IPS DF 6.9 (cell line): ENCODE results near the gene NOM1.
"Not testable (repeated sequence)": the region's sequence is repeated elsewhere in the genome, so short reads cannot be mapped to it uniquely, and the experiment has no call there.

ENCODE experiments used
- DNase-seq: peaks from one replicate; pipeline ENCODE4 v3.0.0-alpha.2; 2013; ENCODE audit warnings: low read depth, low spot score
- H3K27ac ChIP-seq: one replicate; pipeline ENCODE4 v1.5.1; 2013; ENCODE audit warnings: low read length, control low read depth
- H3K27me3 ChIP-seq: 2 replicates; pipeline ENCODE4 v1.6.1; 2013; ENCODE audit warnings: mild to moderate bottlenecking, low read length; ENCODE audit not compliant: control insufficient read depth, insufficient read depth
- H3K36me3 ChIP-seq: 2 replicates; pipeline ENCODE4 v1.6.1; 2013; ENCODE audit warnings: low read length; ENCODE audit not compliant: control insufficient read depth, insufficient read depth
- H3K4me1 ChIP-seq: 2 replicates; pipeline ENCODE4 v1.6.1; 2013; ENCODE audit warnings: low read length; ENCODE audit not compliant: control insufficient read depth, insufficient read depth
- H3K4me3 ChIP-seq: 2 replicates; pipeline ENCODE4 v1.5.1; 2013; ENCODE audit warnings: mild to moderate bottlenecking, low read length
- H3K9me3 ChIP-seq: 2 replicates; pipeline ENCODE4 v1.6.1; 2013; ENCODE audit warnings: low read length, inconsistent platforms; ENCODE audit not compliant: control insufficient read depth, insufficient read depth
- WGBS: extraction: QIAGEN DNeasy Blood & Tissue Kit; methylation state at CpG from one replicate; pipeline ENCODE4 v1.1.7; 2013; ENCODE audit warnings: mixed read lengths, missing lambda C conversion rate; ENCODE audit not compliant: insufficient read length, insufficient coverage; 5-methylcytosine and 5-hydroxymethylcytosine counted together

NOM1 gene

GRCh38 chr7:156949541-156950380, at the start of gene NOM1:
Gene NOM1, plus strand, starts transcription at chr7:156949712. Its CDS starts 26 bp downstream, at chr7:156949738.
- no peaks in the 10 kb centered on the region for H3K27me3 ChIP-seq
- H3K4me3 ChIP-seq = peak within 1 kb of the TSS; percentile 98
- peaks cover 10% of the 10 kb centered on the region; the same call in 1 of the 2 replicates for H3K36me3 ChIP-seq
- peaks cover 2% of the 10 kb centered on the region for H3K4me1 ChIP-seq
- no CpG with 5 or more reads among the region's 115 CpGs for WGBS
- H3K27ac ChIP-seq = no peak within 1 kb of the TSS
- no peaks in the 10 kb centered on the region for H3K9me3 ChIP-seq
- peak; percentile 47 for DNase-seq

- H3K4me3 ChIP-seq, H3K9me3 ChIP-seq, H3K27ac ChIP-seq, H3K4me1 ChIP-seq, H3K27me3 ChIP-seq, DNase-seq, H3K36me3 ChIP-seq: not testable (repeated sequence)
- no CpG with 5 or more reads among the region's 9 CpGs for WGBS
Observed at GRCh38 chr7:156900093-156900492, 49.4 kb upstream of the NOM1 start.

GRCh38 chr7:156903232-156903909, 46.1 kb upstream of the NOM1 start:
- no CpG with 5 or more reads among the region's 10 CpGs for WGBS
- H3K27ac ChIP-seq = no peak overlapping the region
- H3K4me1 ChIP-seq = no peaks in the 10 kb centered on the region
- no peak for DNase-seq
- no peaks in the 10 kb centered on the region for H3K27me3 ChIP-seq
- H3K36me3 ChIP-seq = no peaks in the 10 kb centered on the region
- no peak overlapping the region for H3K4me3 ChIP-seq
- H3K9me3 ChIP-seq = no peaks in the 10 kb centered on the region

- no peak overlapping the region for H3K27ac ChIP-seq
- no peaks in the 10 kb centered on the region for H3K36me3 ChIP-seq
- H3K9me3 ChIP-seq = no peaks in the 10 kb centered on the region
- no peak for DNase-seq
- H3K4me1 ChIP-seq = no peaks in the 10 kb centered on the region
- H3K4me3 ChIP-seq = no peak overlapping the region
- no peaks in the 10 kb centered on the region for H3K27me3 ChIP-seq
- no CpG with 5 or more reads among the region's 4 CpGs for WGBS
Observed at GRCh38 chr7:156906200-156906649, 43.3 kb upstream of the NOM1 start.

- no peak overlapping the region for H3K4me3 ChIP-seq
- no peak overlapping the region for H3K27ac ChIP-seq
- no peaks in the 10 kb centered on the region for H3K27me3 ChIP-seq
- WGBS = no CpG with 5 or more reads among the region's 4 CpGs
- no peaks in the 10 kb centered on the region for H3K9me3 ChIP-seq
- no peak for DNase-seq
- H3K36me3 ChIP-seq = no peaks in the 10 kb centered on the region
- H3K4me1 ChIP-seq = no peaks in the 10 kb centered on the region
Observed at GRCh38 chr7:156907656-156908055, 41.9 kb upstream of the NOM1 start.

GRCh38 chr7:156909574-156910252, 39.8 kb upstream of the NOM1 start:
- H3K4me3 ChIP-seq, DNase-seq, H3K36me3 ChIP-seq, H3K27ac ChIP-seq, H3K27me3 ChIP-seq, H3K4me1 ChIP-seq, H3K9me3 ChIP-seq: not testable (repeated sequence)
- no CpG with 5 or more reads among the region's 3 CpGs for WGBS

- Histone ChIP-seq H3K4me1 (no peaks in the 10 kb centered on the region), H3K27ac (no peak overlapping the region), H3K9me3 (no peaks in the 10 kb centered on the region), H3K36me3 (no peaks in the 10 kb centered on the region), H3K27me3 (no peaks in the 10 kb centered on the region), H3K4me3 (no peak overlapping the region)
- WGBS = no CpG with 5 or more reads among the region's 1 CpG
- DNase-seq = no peak
Observed at GRCh38 chr7:156918635-156919034, 30.9 kb upstream of the NOM1 start.

- no peaks in the 10 kb centered on the region for H3K9me3 ChIP-seq
- no peak for DNase-seq
- H3K36me3 ChIP-seq = no peaks in the 10 kb centered on the region
- no CpG with 5 or more reads among the region's 19 CpGs for WGBS
- H3K27ac ChIP-seq = no peak overlapping the region
- H3K4me1 ChIP-seq = no peaks in the 10 kb centered on the region
- no peak overlapping the region for H3K4me3 ChIP-seq
- H3K27me3 ChIP-seq = no peaks in the 10 kb centered on the region
Observed at GRCh38 chr7:156919132-156919713, 30.3 kb upstream of the NOM1 start.

- Histone ChIP-seq H3K36me3 (no peaks in the 10 kb centered on the region), H3K4me3 (no peak overlapping the region), H3K27me3 (no peaks in the 10 kb centered on the region), H3K9me3 (no peaks in the 10 kb centered on the region), H3K27ac (no peak overlapping the region), H3K4me1 (no peaks in the 10 kb centered on the region)
- no peak for DNase-seq
- WGBS = no CpG with 5 or more reads among the region's 5 CpGs
Observed at GRCh38 chr7:156920076-156920475, 29.4 kb upstream of the NOM1 start.
